ENCODE measurements around the gene CMTR1. TPM values are rescaled to one million over a fixed set of nuclear protein-coding genes. Genes with fewer than 3 reads are reported as not detected.

CMTR1 gene
- total RNA-seq, 1 experiment from 2014 or later, result 34.8 TPM

GRCh38 chr6:37506479-37506878, 73.5 kb downstream of the CMTR1 start:
- Histone ChIP-seq H2AK5ac (ENCODE audit: insufficient read length, low read length) (no peak overlapping the region), H2BK15ac (ENCODE audit: low read depth, low read length) (no peak overlapping the region), H3T11ph (ENCODE audit: low read length) (no peak overlapping the region), H3K27ac (ENCODE audit: insufficient read length, low read depth, low read length) (no peak overlapping the region), H3K18ac (ENCODE audit: insufficient read length, low read depth, low read length) (no peak overlapping the region), H3K23me2 (ENCODE audit: insufficient read length, low read depth, low read length, poor library complexity, severe bottlenecking) (no peaks in the 10 kb centered on the region), H3K56ac (ENCODE audit: insufficient read length, low read depth, low read length) (no peak overlapping the region), H3K79me2 (ENCODE audit: insufficient read depth, low read length) (no peaks in the 10 kb centered on the region), H2BK12ac (ENCODE audit: insufficient read length, low read depth, low read length) (no peak overlapping the region), H2BK5ac (ENCODE audit: insufficient read length, low read length) (no peak overlapping the region), H3K4me1 (ENCODE audit: insufficient read depth, low read length) (peaks cover 4% of the 10 kb centered on the region; the same call in 1 of the 2 replicates), H3K4me2 (ENCODE audit: insufficient read depth, insufficient read length, low read length) (no peak overlapping the region), H3K4ac (ENCODE audit: low read depth, low read length) (no peak overlapping the region), H3K27me3 (ENCODE audit: insufficient read depth, low read length) (peaks cover 3% of the 10 kb centered on the region; the same call in 1 of the 2 replicates), H4K8ac (replicated peaks; ENCODE audit: insufficient read length, low read depth, low read length) (no peak overlapping the region), H3K9ac (ENCODE audit: extremely low read depth, insufficient read length, low read length) (no peak overlapping the region), H4K91ac (ENCODE audit: insufficient read length, low read depth, low read length) (no peak overlapping the region), H2BK120ac (ENCODE audit: low read depth, low read length, poor library complexity, severe bottlenecking) (no peak overlapping the region), H3K79me1 (ENCODE audit: insufficient read depth, low read depth, low read length, poor library complexity, severe bottlenecking) (no peaks in the 10 kb centered on the region), H3K23ac (ENCODE audit: insufficient read length, low read depth, low read length) (no peak overlapping the region), H3K9me3 (ENCODE audit: control insufficient read depth, low read depth, low read length) (no peaks in the 10 kb centered on the region), H3K14ac (ENCODE audit: insufficient read depth, low read length) (no peak overlapping the region), H2BK20ac (ENCODE audit: low read depth, low read length, poor library complexity, severe bottlenecking) (no peak overlapping the region), H4K20me1 (ENCODE audit: control insufficient read depth, insufficient read depth, insufficient read length) (no peaks in the 10 kb centered on the region), H2AFZ (ENCODE audit: low read length) (no peak overlapping the region), H4K5ac (ENCODE audit: insufficient read length, low read depth, low read length) (no peak overlapping the region)
- Mint-ChIP-seq H3K4me3 (no peak overlapping the region), H3K4me1 (peaks cover 14 to 43% of the 10 kb centered on the region in 2 experiments), H3K9me3 (no peaks in the 10 kb centered on the region), H3K27ac (no peak overlapping the region), H3K36me3 (ENCODE audit: insufficient read depth in 1 of 3, low read depth in 3 of 3) (peaks cover 0 to 5% (median 0%) of the 10 kb centered on the region in 3 experiments; a peak in 3 of 7 replicates), H3K27me3 (ENCODE audit: low read depth) (peaks cover 34% of the 10 kb centered on the region)
- DNase-seq, result no peak
- TF ChIP-seq CTCF (conservative IDR thresholded peaks at IDR 0.05), result no peak
- no CpG with 5 or more reads among the region's 4 CpGs for whole genome bisulfite sequencing (ENCODE audit: extremely low coverage, insufficient read length, low lambda C conversion rate)

Measured in H9 (cell line).